Nephron (organoid): ENCODE measurements around the gene ZNF628.

Experiments used
- H3K27ac Mint-ChIP-seq, 3 experiments: 2 replicates each; pipeline ENCODE4 v1.8.0; 2020; ENCODE audit warnings: mixed read lengths in 3 of 3, mild to moderate bottlenecking in 2 of 3, moderate library complexity in 1 of 3
- H3K27me3 Mint-ChIP-seq: 2 replicates; pipeline ENCODE4 v1.8.0; 2021; ENCODE audit warnings: low read depth, mild to moderate bottlenecking, moderate library complexity, mixed read lengths
- H3K36me3 Mint-ChIP-seq: 2 replicates; pipeline ENCODE4 v1.8.0; 2020; ENCODE audit warnings: low read depth, mixed read lengths
- H3K4me1 Mint-ChIP-seq: 2 replicates; pipeline ENCODE4 v1.8.0; 2020; ENCODE audit warnings: mixed read lengths
- H3K4me3 Mint-ChIP-seq, 3 experiments: 2 replicates each; pipeline ENCODE4 v1.8.0; 2020; ENCODE audit warnings: mild to moderate bottlenecking in 3 of 3, mixed read lengths in 3 of 3, moderate library complexity in 2 of 3
- H3K9me3 Mint-ChIP-seq: 2 replicates; pipeline ENCODE4 v1.8.0; 2020; ENCODE audit warnings: mixed read lengths
- TF ChIP-seq, protein P1 (sequence below), 3 experiments: fragments of 200-600 bp; sonication (generic); IDR thresholded peaks; one replicate each; pipeline ENCODE4 v1.5.0; 2021; ENCODE audit warnings: antibody characterized with exemption in 3 of 3; ENCODE audit not compliant: unreplicated experiment in 3 of 3

The ZNF628 gene

DNA sequence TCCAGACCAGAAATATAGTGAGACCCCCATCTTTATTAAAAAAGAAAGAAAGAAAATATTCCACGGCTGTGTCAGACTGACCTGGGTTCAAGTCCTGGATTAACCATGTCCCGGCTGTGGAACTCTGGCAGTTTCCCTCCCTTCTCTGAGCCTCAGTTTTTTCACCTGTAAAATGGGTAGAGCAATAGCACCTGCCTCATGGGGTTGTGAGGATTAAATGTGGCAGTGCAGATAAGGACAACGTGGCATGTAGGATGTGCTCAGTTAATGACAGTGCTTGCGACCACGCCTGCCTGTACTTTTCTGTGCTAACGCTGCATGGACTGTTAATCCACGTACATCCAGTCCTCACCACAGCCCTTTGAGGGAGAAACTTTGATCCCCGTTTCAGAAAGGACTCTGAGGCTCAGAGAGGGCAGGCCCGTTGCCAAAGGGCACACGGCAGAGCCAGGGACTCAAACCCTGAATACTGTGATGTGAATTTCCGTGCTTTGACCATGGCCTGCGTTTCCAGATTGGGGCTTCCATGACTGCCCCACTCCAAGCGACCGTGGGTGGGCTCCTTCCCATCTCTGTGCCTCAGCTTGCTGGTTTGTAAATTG lies 44.4 kb downstream of the ZNF628 start:
- H3K27ac Mint-ChIP-seq, result no peak overlapping the region
- H3K36me3 Mint-ChIP-seq, result no peaks in the 10 kb centered on the region
- peaks cover 15% of the 10 kb centered on the region for H3K27me3 Mint-ChIP-seq
- peaks cover 19% of the 10 kb centered on the region for H3K4me1 Mint-ChIP-seq
- no peak overlapping the region for H3K4me3 Mint-ChIP-seq
- no peaks in the 10 kb centered on the region for H3K9me3 Mint-ChIP-seq
- TF ChIP-seq, protein P1, sequence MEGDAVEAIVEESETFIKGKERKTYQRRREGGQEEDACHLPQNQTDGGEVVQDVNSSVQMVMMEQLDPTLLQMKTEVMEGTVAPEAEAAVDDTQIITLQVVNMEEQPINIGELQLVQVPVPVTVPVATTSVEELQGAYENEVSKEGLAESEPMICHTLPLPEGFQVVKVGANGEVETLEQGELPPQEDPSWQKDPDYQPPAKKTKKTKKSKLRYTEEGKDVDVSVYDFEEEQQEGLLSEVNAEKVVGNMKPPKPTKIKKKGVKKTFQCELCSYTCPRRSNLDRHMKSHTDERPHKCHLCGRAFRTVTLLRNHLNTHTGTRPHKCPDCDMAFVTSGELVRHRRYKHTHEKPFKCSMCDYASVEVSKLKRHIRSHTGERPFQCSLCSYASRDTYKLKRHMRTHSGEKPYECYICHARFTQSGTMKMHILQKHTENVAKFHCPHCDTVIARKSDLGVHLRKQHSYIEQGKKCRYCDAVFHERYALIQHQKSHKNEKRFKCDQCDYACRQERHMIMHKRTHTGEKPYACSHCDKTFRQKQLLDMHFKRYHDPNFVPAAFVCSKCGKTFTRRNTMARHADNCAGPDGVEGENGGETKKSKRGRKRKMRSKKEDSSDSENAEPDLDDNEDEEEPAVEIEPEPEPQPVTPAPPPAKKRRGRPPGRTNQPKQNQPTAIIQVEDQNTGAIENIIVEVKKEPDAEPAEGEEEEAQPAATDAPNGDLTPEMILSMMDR (IDR thresholded peaks at IDR 0.05; ENCODE audit: unreplicated experiment in 3 of 3), result no peak

DNA sequence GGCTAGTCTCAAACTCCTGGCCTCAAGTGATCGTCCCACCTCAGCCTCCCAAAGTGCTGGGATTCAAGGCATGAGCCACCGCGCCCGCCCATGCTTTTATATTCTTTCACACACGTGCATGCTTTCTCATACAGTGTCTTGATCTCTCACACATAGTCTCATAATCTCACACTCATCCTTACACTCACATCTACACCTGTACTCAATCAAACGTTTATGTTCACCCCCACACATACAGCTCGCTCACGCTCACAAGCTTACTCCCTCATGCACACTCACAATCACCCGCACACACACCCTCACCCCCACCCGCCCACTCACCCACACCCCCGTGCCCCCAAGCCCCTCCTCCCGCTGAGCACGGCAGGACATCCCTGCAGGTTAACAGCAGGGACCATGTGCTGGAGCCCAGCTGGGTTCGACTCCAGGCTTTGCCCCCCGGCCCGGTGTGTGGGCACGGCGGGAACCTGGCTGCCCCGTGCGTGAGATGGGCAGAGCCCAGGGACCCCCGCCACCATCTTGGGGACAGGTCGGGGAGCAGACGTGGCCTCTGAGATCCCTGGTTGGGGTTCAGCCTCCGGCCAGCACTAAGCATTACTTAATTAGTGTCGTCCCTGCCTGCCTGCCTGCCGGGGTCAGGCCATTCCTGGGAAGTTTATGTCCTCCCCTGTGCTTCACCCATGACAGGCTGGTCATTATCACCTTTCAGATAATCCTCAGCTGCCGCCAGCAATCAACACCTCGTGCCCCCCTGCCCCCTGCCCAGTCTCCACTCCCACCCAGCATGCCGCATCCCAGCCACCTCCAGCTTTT lies 49.1 kb downstream of the ZNF628 start:
- H3K9me3 Mint-ChIP-seq, result no peaks in the 10 kb centered on the region
- peaks cover 15% of the 10 kb centered on the region for H3K27me3 Mint-ChIP-seq
- H3K4me1 Mint-ChIP-seq, result peaks cover 19% of the 10 kb centered on the region
- H3K4me3 Mint-ChIP-seq, result peak overlapping the region in 2 of 3 experiments; percentile 3 to 6
- peak overlapping the region; percentile 18 to 70 (median 26) for H3K27ac Mint-ChIP-seq
- TF ChIP-seq, protein P1 (IDR thresholded peaks at IDR 0.05; ENCODE audit: unreplicated experiment in 3 of 3), result no peak
- no peaks in the 10 kb centered on the region for H3K36me3 Mint-ChIP-seq

DNA sequence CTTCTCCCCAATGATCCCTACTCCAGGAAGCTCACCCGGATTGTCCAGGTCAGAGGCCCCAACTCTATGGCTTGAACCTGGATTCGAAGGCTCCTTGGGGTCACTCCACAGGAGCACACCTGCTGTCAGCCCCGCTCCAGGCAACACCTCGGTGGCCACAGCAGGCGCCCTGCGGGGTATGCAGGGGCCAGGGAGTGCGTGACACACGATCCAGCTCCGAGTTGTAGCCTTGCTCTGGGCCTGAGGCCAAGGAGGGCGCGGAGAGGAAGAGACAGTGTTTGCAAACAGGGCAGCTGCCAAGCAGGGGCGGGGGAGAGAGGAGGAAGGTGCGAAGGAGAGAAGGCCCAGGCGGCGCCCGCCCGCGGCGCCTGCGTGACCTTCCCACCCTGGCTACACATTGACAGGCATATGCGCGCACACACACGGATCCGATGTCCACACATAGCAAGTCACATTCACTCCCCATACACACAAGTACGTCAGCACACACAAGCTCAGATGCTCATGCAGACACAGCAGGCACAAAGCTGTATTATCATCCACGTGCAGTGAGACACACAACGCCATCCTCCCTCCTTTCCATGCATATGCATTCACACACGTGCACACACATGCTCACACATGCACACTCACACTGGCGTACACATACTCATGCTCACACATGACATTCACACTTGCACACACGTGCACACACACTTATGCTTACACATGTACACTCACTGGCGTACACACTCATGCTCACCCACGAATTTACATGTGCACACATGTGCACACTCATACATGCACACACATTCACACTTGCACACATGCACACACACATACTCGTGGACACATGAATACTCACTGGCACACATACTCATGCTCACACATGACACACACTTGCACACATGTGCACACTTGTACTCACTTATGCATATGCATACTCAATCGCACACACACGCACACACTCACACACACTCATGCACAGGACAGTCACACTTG lies 50.1 kb downstream of the ZNF628 start:
- no peaks in the 10 kb centered on the region for H3K9me3 Mint-ChIP-seq
- no peak overlapping the region for H3K4me3 Mint-ChIP-seq
- H3K27ac Mint-ChIP-seq, result no peak overlapping the region
- no peaks in the 10 kb centered on the region for H3K36me3 Mint-ChIP-seq
- TF ChIP-seq, protein P1 (IDR thresholded peaks at IDR 0.05; ENCODE audit: unreplicated experiment in 3 of 3), result no peak
- H3K27me3 Mint-ChIP-seq, result peaks cover 15% of the 10 kb centered on the region
- peaks cover 19% of the 10 kb centered on the region for H3K4me1 Mint-ChIP-seq

DNA sequence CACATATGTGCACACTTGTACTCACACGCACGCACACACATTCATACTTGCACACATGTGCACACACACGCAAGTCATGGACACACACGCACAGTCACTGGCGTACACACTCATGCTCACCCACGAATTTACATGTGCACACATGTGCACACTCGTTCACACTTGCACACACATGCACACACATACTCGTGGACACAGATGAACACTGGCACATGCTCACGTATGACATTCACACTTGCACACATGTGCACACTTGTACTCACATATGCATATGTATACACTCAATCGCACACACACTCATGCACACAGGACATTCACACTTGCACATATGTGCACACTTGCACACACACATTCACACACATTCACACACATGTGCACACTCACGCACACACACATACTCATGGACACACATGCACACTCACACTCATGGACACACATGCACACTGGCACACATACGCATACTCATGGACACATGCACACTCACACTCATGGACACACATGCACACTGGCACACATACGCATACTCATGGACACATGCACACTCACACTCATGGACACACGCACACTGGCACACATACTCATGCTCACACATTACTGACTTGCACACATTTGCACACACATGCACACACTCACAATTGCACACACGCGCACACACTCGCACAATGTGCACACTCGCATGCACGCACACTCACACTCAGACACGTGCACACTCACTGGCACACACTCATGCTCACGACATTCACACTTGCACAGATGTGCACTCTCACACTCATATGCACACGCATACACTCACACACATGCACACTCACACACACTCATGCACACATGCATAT lies 51.0 kb downstream of the ZNF628 start:
- no peaks in the 10 kb centered on the region for H3K9me3 Mint-ChIP-seq
- H3K4me3 Mint-ChIP-seq, result no peak overlapping the region
- no peaks in the 10 kb centered on the region for H3K36me3 Mint-ChIP-seq
- TF ChIP-seq, protein P1 (IDR thresholded peaks at IDR 0.05; ENCODE audit: unreplicated experiment in 3 of 3), result no peak
- peaks cover 11% of the 10 kb centered on the region for H3K27me3 Mint-ChIP-seq
- no peak overlapping the region for H3K27ac Mint-ChIP-seq
- H3K4me1 Mint-ChIP-seq, result peaks cover 13% of the 10 kb centered on the region

DNA sequence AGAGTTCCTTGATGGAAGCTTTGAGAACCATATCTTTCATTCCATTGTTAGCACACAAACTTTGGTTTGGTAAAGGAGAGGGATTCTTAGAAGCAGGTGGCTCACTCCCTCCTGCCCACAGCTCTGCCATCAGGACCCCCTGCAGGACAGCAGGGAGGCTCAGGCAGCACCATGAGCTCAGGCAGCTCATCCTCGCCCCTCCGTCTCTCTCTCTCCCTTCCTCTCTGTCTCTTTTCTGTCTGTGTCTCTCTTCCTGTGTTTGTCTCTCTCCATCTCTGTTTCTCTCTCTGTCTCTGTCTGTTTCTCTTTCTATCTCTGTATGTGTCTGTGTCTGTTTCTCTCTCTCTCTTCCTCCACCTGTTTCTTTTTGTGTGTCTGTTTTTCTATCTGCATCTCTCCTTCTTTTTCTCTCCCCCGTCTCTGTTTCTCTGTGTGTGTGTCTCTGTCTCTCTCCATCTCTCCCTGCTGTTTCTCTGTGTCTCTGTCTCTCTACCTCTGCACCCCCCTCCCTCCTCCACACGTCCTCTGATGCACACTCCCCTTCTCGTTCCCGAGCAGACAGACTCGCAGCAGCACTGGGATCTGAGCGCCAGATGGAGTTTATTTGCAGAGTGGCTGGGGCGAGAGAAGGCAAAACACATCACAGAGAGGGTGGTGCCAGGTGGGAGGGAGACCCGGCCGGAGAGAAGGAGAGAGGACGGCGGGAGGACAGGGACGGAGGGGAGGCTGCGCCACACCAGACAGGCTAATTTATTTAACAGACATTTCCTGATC lies 51.8 kb downstream of the ZNF628 start:
- no peaks in the 10 kb centered on the region for H3K36me3 Mint-ChIP-seq
- H3K4me1 Mint-ChIP-seq, result peaks cover 13% of the 10 kb centered on the region
- no peaks in the 10 kb centered on the region for H3K9me3 Mint-ChIP-seq
- peaks cover 11% of the 10 kb centered on the region for H3K27me3 Mint-ChIP-seq
- TF ChIP-seq, protein P1 (IDR thresholded peaks at IDR 0.05; ENCODE audit: unreplicated experiment in 3 of 3), result no peak
- no peak overlapping the region for H3K4me3 Mint-ChIP-seq
- H3K27ac Mint-ChIP-seq, result no peak overlapping the region
